HepG2 (cell line): Measurements from ENCODE around the gene OVAAL. TPM values are rescaled to one million over a fixed set of nuclear protein-coding genes. Genes with fewer than 3 reads are reported as not detected.

Experiments
- ATAC-seq: fragments of 200-7000 bp; cut with Tn5 transposase; 3 replicates; pipeline ENCODE4 v1.9.1; 2020; ENCODE audit warnings: mild to moderate bottlenecking, moderate library complexity
- BruUV-seq: library from RNA; stranded (reverse); fragments of 400-500 nt; replicated peaks from 2 replicates; lab custom pipeline; 2021; lab: Mats Ljungman, UMichigan
- CTCF ChIA-PET: fragments of 300-600 bp; formaldehyde crosslinking; extraction: SDS; loops from one replicate; lab custom pipeline; 2021; ENCODE audit warnings: low total read pairs, inconsistent platforms, low intra/inter-chr PET ratio; lab: Yijun Ruan, JAX
- POLR2A ChIA-PET: fragments of 350-600 bp; sonication (Branson Sonifier 250); formaldehyde crosslinking; loops from one replicate; lab custom pipeline; 2020; ENCODE audit warnings: antibody characterized with exemption, inconsistent platforms; lab: Yijun Ruan, JAX
- DNase-seq: peaks from one replicate; pipeline ENCODE4 v3.0.0-alpha.2; 2015; ENCODE audit warnings: low spot score
- FAIRE-seq: peaks from 3 replicates; lab custom pipeline; 2011; peaks lifted over from hg19 to GRCh38; lab: Jason Lieb, UNC
- H2AFZ ChIP-seq: one replicate; pipeline ENCODE4 v1.6.1; 2011; ENCODE audit warnings: low read length, inconsistent platforms
- H3K27ac ChIP-seq: fragments of 300-600 bp; 3 replicates; pipeline ENCODE4 v1.8.0; 2011; ENCODE audit warnings: mixed run types, mild to moderate bottlenecking, mixed read lengths, low read length, inconsistent platforms; ENCODE audit not compliant: insufficient read depth; ENCODE audit errors: extremely low read length
- H3K27me3 ChIP-seq, 2 experiments: fragments of 200-600 bp in 1 of 2; 2 replicates in 1 of 2; 3 replicates in 1 of 2; pipeline versions ENCODE4 v1.6.0 to v1.8.0; 2011; ENCODE audit warnings: low read length in 2 of 2, mild to moderate bottlenecking in 2 of 2, moderate library complexity in 2 of 2, inconsistent platforms in 1 of 2; ENCODE audit not compliant: insufficient read depth in 2 of 2, control insufficient read depth in 1 of 2
- H3K36me3 ChIP-seq, 2 experiments: fragments of 200-600 bp in 1 of 2; replicated peaks in 1 of 2; 2 replicates in 1 of 2; 3 replicates in 1 of 2; pipeline versions ENCODE4 v1.5.1 to v1.8.0; 2011; ENCODE audit warnings: low read length in 2 of 2, inconsistent platforms in 1 of 2; ENCODE audit not compliant: insufficient read depth in 2 of 2, control insufficient read depth in 1 of 2
- H3K4me1 ChIP-seq: 2 replicates; pipeline ENCODE4 v1.5.1; 2012; ENCODE audit warnings: low read length, inconsistent platforms; ENCODE audit not compliant: insufficient read depth
- H3K4me2 ChIP-seq: 2 replicates; pipeline ENCODE4 v1.6.0; 2011; ENCODE audit warnings: low read depth, low read length, inconsistent platforms
- H3K4me3 ChIP-seq, 3 experiments: fragments of 200-600 bp in 1 of 3; sonication (generic), shearing (Covaris generic) in 1 of 3; replicated peaks in 1 of 3; 2 replicates each; pipeline ENCODE4 v1.5.1; 2011 to 2016; ENCODE audit warnings: low read length in 3 of 3, inconsistent platforms in 2 of 3, low read depth in 2 of 3, mild to moderate bottlenecking in 2 of 3, control low read depth in 1 of 3, mixed read lengths in 1 of 3; ENCODE audit not compliant: insufficient read depth in 1 of 3
- H3K79me2 ChIP-seq: one replicate; pipeline ENCODE4 v1.6.1; 2011; ENCODE audit warnings: low read length, inconsistent platforms; ENCODE audit not compliant: insufficient read depth
- H3K9ac ChIP-seq: 2 replicates; pipeline ENCODE4 v1.6.0; 2011; ENCODE audit warnings: mild to moderate bottlenecking, low read depth, low read length, inconsistent platforms; ENCODE audit not compliant: insufficient read depth
- H3K9me3 ChIP-seq: 2 replicates; pipeline ENCODE4 v1.5.1; 2012; ENCODE audit warnings: mild to moderate bottlenecking, low read length
- H4K20me1 ChIP-seq: 2 replicates; pipeline ENCODE4 v1.6.0; 2011; ENCODE audit warnings: inconsistent platforms, mild to moderate bottlenecking, low read length, moderate library complexity; ENCODE audit not compliant: insufficient read depth
- CEBPB ChIP-seq: IDR thresholded peaks from 2 replicates; pipeline ENCODE4 v1.6.1; 2011; ENCODE audit warnings: low read depth, low read length, improper control_type of control experiment, borderline replicate concordance
- CREB1 ChIP-seq, 2 experiments: fragments of 450-650 bp in 1 of 2; IDR thresholded peaks; 2 replicates each; pipeline ENCODE4 v1.6.1; 2016 to 2017; ENCODE audit warnings: control low read depth in 1 of 2, mild to moderate bottlenecking in 1 of 2, missing compliant biosample characterization in 1 of 2, missing genetic modification characterization in 1 of 2
- ELF3 ChIP-seq: IDR thresholded peaks from 2 replicates; pipeline ENCODE4 v1.6.1; 2016; ENCODE audit warnings: missing genetic modification reagents, missing compliant biosample characterization
- MAFK ChIP-seq, 2 experiments: IDR thresholded peaks in 1 of 2; conservative IDR thresholded peaks in 1 of 2; 2 replicates each; pipeline ENCODE4 v1.6.1; 2011; ENCODE audit warnings: improper control_type of control experiment in 2 of 2, low read length in 2 of 2
- RARA ChIP-seq: IDR thresholded peaks from 2 replicates; pipeline ENCODE4 v1.6.1; 2016; ENCODE audit warnings: missing genetic modification reagents, missing compliant biosample characterization
- SNAPC5 ChIP-seq: sonication (generic); formaldehyde crosslinking; IDR thresholded peaks from 2 replicates; pipeline ENCODE4 v1.8.1; 2023; ENCODE audit warnings: mild to moderate bottlenecking, missing genetic modification reagents, borderline replicate concordance
- ZFX ChIP-seq: sonication (generic); formaldehyde crosslinking; IDR thresholded peaks from 2 replicates; pipeline ENCODE4 v1.4.0; 2020; ENCODE audit warnings: mild to moderate bottlenecking, low read depth, missing genetic modification reagents, moderate library complexity
- ZNF280B ChIP-seq: sonication (generic); formaldehyde crosslinking; IDR thresholded peaks from 2 replicates; pipeline ENCODE4 v1.5.0; 2020; ENCODE audit warnings: missing genetic modification reagents, mild to moderate bottlenecking, borderline replicate concordance
- ZNF292 ChIP-seq: sonication (generic); formaldehyde crosslinking; IDR thresholded peaks from 2 replicates; pipeline ENCODE4 v1.8.1; 2022; ENCODE audit warnings: mild to moderate bottlenecking, low read depth, missing genetic modification reagents, borderline replicate concordance
- ZNF510 ChIP-seq: sonication (generic); formaldehyde crosslinking; IDR thresholded peaks from 2 replicates; pipeline ENCODE4 v1.4.0; 2020; ENCODE audit warnings: low read depth, mild to moderate bottlenecking, missing genetic modification reagents
- ZNF577 ChIP-seq: sonication (generic); formaldehyde crosslinking; IDR thresholded peaks from 2 replicates; pipeline ENCODE4 v1.4.0; 2020; ENCODE audit warnings: mild to moderate bottlenecking, low read depth, missing genetic modification reagents, borderline replicate concordance
- WGBS: methylation state at CpG from one replicate; pipeline ENCODE4 v1.1.6; 2017; ENCODE audit warnings: low lambda C conversion rate; 5-methylcytosine and 5-hydroxymethylcytosine counted together
- in situ Hi-C: cut with HindIII; loops from 2 replicates; pipeline ENCODE4 v1.10.0; 2017; ENCODE audit warnings: low pct_unique_long_range_greater_than_20kb; ENCODE audit not compliant: extremely low pct_ligation_motif_present
- intact Hi-C: fragments of 100-400 bp; cut with micrococcal nuclease; formaldehyde crosslinking; loops from one replicate; pipeline ENCODE4 v1.10.0; 2022; ENCODE audit not compliant: unreplicated experiment
- polyA plus RNA-seq, 8 experiments: library from polyadenylated mRNA; depleted of rRNA in 3 of 8; stranded (reverse) in 7 of 8; unstranded in 1 of 8; fragments of >200 nt; fragmentation: Illumina TruSeq in 4 of 8; extraction: Trizol in 4 of 8; gene quantifications; 2 replicates each; pipeline versions ENCODE4 v1.2.1 to v1.2.3, GENCODE V29; 2011 to 2016; ENCODE audit warnings: low read depth in 4 of 8, missing spikeins in 1 of 8, mixed read lengths in 1 of 8; ENCODE audit not compliant: insufficient read depth in 1 of 8
- total RNA-seq, 5 experiments: library from RNA; depleted of rRNA; stranded (reverse); fragments of >200 nt; fragmentation: Illumina TruSeq; extraction: Trizol; gene quantifications; 2 replicates each; pipeline ENCODE4 v1.2.3, GENCODE V29; 2016; ENCODE audit warnings: low read depth in 1 of 5

The OVAAL gene
- total and polyA plus RNA-seq, 2 of the 13 experiments (the other 11 are each of a cell fraction or from before 2014, with no cell fraction given) = 0.04 TPM; not detected in 1

DNA sequence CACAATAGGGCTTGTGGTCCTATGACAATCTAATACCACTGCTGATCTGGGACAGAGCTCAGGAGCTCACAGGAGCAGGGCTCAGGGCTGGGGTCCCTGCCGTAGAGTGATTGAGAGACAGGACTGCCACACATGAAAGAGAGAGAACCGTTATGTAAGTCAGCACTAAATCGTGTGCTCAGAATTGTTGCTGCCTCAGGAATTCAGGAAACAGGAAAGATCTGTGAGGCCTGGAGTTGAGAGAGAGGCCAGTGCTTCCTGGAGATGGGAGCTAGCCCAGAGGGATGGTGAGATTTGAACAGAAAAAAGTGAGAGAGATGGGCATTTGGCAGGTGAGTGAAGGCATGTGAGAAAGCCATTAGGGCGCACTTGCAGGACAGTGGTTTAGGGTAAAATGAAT is 38.9 kb upstream of the OVAAL start:
- Histone ChIP-seq H4K20me1 (no peaks in the 10 kb centered on the region), H3K79me2 (no peaks in the 10 kb centered on the region), H3K36me3 (no peaks in the 10 kb centered on the region), H3K4me2 (no peak overlapping the region), H3K9ac (no peak overlapping the region), H3K9me3 (no peaks in the 10 kb centered on the region), H3K27ac (no peak overlapping the region), H2AFZ (peak overlapping the region; percentile 40), H3K27me3 (no peaks in the 10 kb centered on the region), H3K4me1 (peaks cover 47% of the 10 kb centered on the region), H3K4me3 (no peak overlapping the region)
- ATAC-seq (no peak), DNase-seq (no peak), FAIRE-seq (no peak)
- WGBS = 47% methylated on average over 4 of the region's 4 CpGs
- CTCF ChIA-PET = no interaction called here
- in situ Hi-C loops (loop anchor here (5.0 to 25.0 kb wide), 2 partner anchors 342 to 617 kb away; no protein-coding TSS in a partner anchor), intact Hi-C loops (loop anchor here (5.0 kb wide), 1 partner anchor 342 kb away; no protein-coding TSS in a partner anchor)
- no TSS peak for BruUV-seq
- POLR2A ChIA-PET = interaction anchor here (0.9 kb wide), 1 partner anchor 18 kb away, joined by 3 read pairs; no protein-coding TSS in a partner anchor
- TF ChIP-seq ZNF292 (CRISPR knock-in tag) (no peak), ZFX (CRISPR knock-in tag) (0 out of 2 replicates have a peak, but pooled peaks have one; percentile 16), ELF3 (CRISPR knock-in tag) (peak; percentile 40; the same call in 1 of the 2 replicates), RARA (CRISPR knock-in tag) (peak; percentile 49), CEBPB (no peak), MAFK (conservative IDR thresholded peaks at IDR 0.05 in 1 of 2, IDR thresholded peaks at IDR 0.05 in 1 of 2; ENCODE audit: low read length in 2 of 2) (0 out of 4 replicates have a peak, but pooled peaks of 1 of the 2 experiments have one; percentile 13)

- H3K4me1 ChIP-seq = peaks cover 47% of the 10 kb centered on the region
- H3K27ac ChIP-seq = peak overlapping the region; percentile 29
- DNase-seq (peak; percentile 86), ATAC-seq (peak; percentile 83), FAIRE-seq (peak; percentile 55)
- H3K9me3 ChIP-seq = no peaks in the 10 kb centered on the region
- H3K36me3 ChIP-seq = no peaks in the 10 kb centered on the region
- BruUV-seq = TSS peak; percentile 94
- no peaks in the 10 kb centered on the region for H4K20me1 ChIP-seq
- ChIA-PET POLR2A (interaction anchor here (0.5 to 2.6 kb wide), 6 partner anchors 9 to 404 kb away, joined by 3 to 23 read pairs (median 5); partner anchors contain the start of gene ACBD6), CTCF (no interaction called here)
- H3K27me3 ChIP-seq = no peaks in the 10 kb centered on the region
- H3K4me2 ChIP-seq = peak overlapping the region; percentile 81
- in situ Hi-C loops (loop anchor here (25.0 kb wide), 1 partner anchor 616 kb away; no protein-coding TSS in a partner anchor), intact Hi-C loops (no loop called here)
- H2AFZ ChIP-seq = no peak overlapping the region
- peak overlapping the region in 2 of 3 experiments; percentile 34 to 45; a peak in 3 of 6 replicates for H3K4me3 ChIP-seq
- H3K9ac ChIP-seq = peak overlapping the region; percentile 42
- H3K79me2 ChIP-seq = no peaks in the 10 kb centered on the region
- 21% methylated on average over 9 of the region's 9 CpGs for WGBS
- no peak for TF ChIP-seq ZNF280B (CRISPR knock-in tag)
- TF ChIP-seq SNAPC5 (CRISPR knock-in tag) = no peak
- TF ChIP-seq ZNF510 (CRISPR knock-in tag) = no peak
- TF ChIP-seq CREB1 (IDR thresholded peaks at IDR 0.05) = peak; percentile 83
- TF ChIP-seq CREB1 (CRISPR knock-in tag; IDR thresholded peaks at IDR 0.05) = peak; percentile 80
- TF ChIP-seq ZNF577 = no peak
These were observed 37.1 kb upstream of the OVAAL start for GRCh38 chr1:180521474-180522212.
